ENCODE measurements around the gene IL4R. TPM values are rescaled to one million over a fixed set of nuclear protein-coding genes. Genes with fewer than 3 reads are reported as not detected.

Gene IL4R
- total RNA-seq, 1 experiment from 2014 or later = 28.9 TPM

DNA sequence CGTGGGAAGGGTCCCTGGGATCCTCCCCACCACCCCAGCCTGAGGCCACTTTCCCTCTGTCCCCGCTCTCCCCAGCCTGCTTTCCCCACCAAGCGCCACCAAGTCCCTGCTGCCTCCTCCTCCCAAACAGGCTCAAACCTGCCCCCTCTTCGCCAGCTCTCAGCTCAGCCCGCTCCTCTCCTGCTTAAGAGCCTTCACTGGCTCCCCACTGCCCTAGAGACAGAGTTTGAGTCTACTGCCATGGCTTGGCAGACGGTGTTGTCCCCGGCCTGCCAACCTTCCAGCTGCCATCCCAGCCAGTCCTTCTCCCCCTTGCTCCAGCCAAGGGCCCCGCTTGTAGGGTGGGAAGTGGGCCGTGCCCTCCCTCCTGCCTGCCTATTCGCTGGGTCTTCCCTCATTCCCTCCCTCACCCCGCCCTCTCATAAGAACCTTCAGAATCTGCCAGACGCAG lies 11.1 kb downstream of the IL4R start:
- intact Hi-C loops (cut with micrococcal nuclease; ENCODE audit: unreplicated experiment) (no loop called here), in situ Hi-C loops (cut with HindIII; ENCODE audit: low pct_unique_long_range_greater_than_20kb, low sequenced_read_pairs) (no loop called here)
- ChIA-PET CTCF (interaction anchor here (0.7 kb wide), 1 partner anchor 51 kb away, joined by 4 read pairs; no protein-coding TSS in a partner anchor), POLR2A (no interaction called here)
- no peak for ATAC-seq
- no peak overlapping the region for H3K4me3 ChIP-seq (ENCODE audit: low read depth in 2 of 2, low read length in 2 of 2)
- H3K27ac ChIP-seq (ENCODE audit: low read length) = no peak overlapping the region
- H3K36me3 ChIP-seq (ENCODE audit: control insufficient read depth, insufficient read depth, low read length) = no peaks in the 10 kb centered on the region
- no TSS peak for BruUV-seq (replicated peaks)
- H3K9me3 ChIP-seq (ENCODE audit: control insufficient read depth, insufficient read depth, low read depth, low read length) = no peaks in the 10 kb centered on the region
- DNase-seq (ENCODE audit: low read depth, low spot score) = no peak
- H3K27me3 ChIP-seq (ENCODE audit: control insufficient read depth, insufficient read depth, low read length) = no peaks in the 10 kb centered on the region
- TF ChIP-seq SIN3A (IDR thresholded peaks at IDR 0.05; ENCODE audit: borderline replicate concordance, insufficient read depth, low read depth, low read length) (no peak), TCF7L2 (IDR thresholded peaks at IDR 0.05; ENCODE audit: low read depth, low read length) (no peak), POLR2AphosphoS5 (IDR thresholded peaks at IDR 0.05; ENCODE audit: low read depth, low read length) (no peak), REST (IDR thresholded peaks at IDR 0.05; ENCODE audit: insufficient read depth in 1 of 2, low read depth in 2 of 2, low read length in 1 of 2) (no peak)
- TF ChIP-seq, protein P1, sequence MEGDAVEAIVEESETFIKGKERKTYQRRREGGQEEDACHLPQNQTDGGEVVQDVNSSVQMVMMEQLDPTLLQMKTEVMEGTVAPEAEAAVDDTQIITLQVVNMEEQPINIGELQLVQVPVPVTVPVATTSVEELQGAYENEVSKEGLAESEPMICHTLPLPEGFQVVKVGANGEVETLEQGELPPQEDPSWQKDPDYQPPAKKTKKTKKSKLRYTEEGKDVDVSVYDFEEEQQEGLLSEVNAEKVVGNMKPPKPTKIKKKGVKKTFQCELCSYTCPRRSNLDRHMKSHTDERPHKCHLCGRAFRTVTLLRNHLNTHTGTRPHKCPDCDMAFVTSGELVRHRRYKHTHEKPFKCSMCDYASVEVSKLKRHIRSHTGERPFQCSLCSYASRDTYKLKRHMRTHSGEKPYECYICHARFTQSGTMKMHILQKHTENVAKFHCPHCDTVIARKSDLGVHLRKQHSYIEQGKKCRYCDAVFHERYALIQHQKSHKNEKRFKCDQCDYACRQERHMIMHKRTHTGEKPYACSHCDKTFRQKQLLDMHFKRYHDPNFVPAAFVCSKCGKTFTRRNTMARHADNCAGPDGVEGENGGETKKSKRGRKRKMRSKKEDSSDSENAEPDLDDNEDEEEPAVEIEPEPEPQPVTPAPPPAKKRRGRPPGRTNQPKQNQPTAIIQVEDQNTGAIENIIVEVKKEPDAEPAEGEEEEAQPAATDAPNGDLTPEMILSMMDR (IDR thresholded peaks at IDR 0.05) = no peak
- H3K4me1 ChIP-seq (ENCODE audit: control insufficient read depth, insufficient read depth, low read length) = 0 out of 2 replicates have a peak, but pooled peaks cover 3% of the 10 kb centered on the region

DNA sequence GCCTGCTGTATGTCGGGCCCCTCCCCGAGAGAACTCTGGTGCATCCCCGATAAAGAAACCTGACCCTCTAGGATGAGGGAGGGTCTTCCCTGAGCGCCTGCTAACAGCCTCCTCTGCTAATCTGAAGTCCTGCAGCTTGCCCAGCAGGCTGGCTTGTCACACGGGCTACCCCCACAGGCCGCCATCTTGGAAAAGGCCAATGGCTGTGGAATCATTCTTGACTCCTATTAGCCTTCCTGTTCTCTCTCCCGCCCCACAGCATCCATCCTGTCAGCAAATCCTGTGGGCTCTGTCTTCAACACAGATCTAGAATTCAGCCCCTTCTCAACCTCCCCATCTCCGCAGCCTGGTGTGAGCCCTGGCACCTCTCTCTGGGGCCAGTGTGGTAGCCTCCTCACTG lies 12.0 kb downstream of the IL4R start:
- Histone ChIP-seq H3K4me1 (ENCODE audit: control insufficient read depth, insufficient read depth, low read length) (0 out of 2 replicates have a peak, but pooled peaks cover 3% of the 10 kb centered on the region), H3K36me3 (ENCODE audit: control insufficient read depth, insufficient read depth, low read length) (no peaks in the 10 kb centered on the region), H3K4me3 (ENCODE audit: low read depth in 2 of 2, low read length in 2 of 2) (no peak overlapping the region), H3K27ac (ENCODE audit: low read length) (no peak overlapping the region), H3K27me3 (ENCODE audit: control insufficient read depth, insufficient read depth, low read length) (no peaks in the 10 kb centered on the region), H3K9me3 (ENCODE audit: control insufficient read depth, insufficient read depth, low read depth, low read length) (no peaks in the 10 kb centered on the region)
- in situ Hi-C loops (cut with HindIII; ENCODE audit: low pct_unique_long_range_greater_than_20kb, low sequenced_read_pairs) (no loop called here), intact Hi-C loops (cut with micrococcal nuclease; ENCODE audit: unreplicated experiment) (no loop called here)
- TF ChIP-seq, protein P1 (IDR thresholded peaks at IDR 0.05) = no peak
- ChIA-PET POLR2A (no interaction called here), CTCF (no interaction called here)
- ATAC-seq (no peak), DNase-seq (ENCODE audit: low read depth, low spot score) (no peak)
- BruUV-seq (replicated peaks) = no TSS peak

All from Panc1 (cell line).